Measurements from ENCODE around the gene TSN.

Gene TSN

GRCh38 chr2:121748202-121748601 lies 7.2 kb upstream of the TSN start:
- DNase-seq = no peak

- no peak for DNase-seq
These were observed 607 bp upstream of the TSN start for GRCh38 chr2:121754851-121755236.

- no peak for DNase-seq
These were observed 9.3 kb downstream of the TSN start for GRCh38 chr2:121764681-121765228.

- DNase-seq = no peak
These were observed 11.2 kb downstream of the TSN start for GRCh38 chr2:121766624-121767023.

GRCh38 chr2:121768143-121768755 lies 12.8 kb downstream of the TSN start:
- no peak for DNase-seq

GRCh38 chr2:121771976-121772742 lies 16.7 kb downstream of the TSN start:
- no peak for DNase-seq

GRCh38 chr2:121774235-121774634 lies 18.8 kb downstream of the TSN start:
- no peak for DNase-seq

GRCh38 chr2:121776361-121776760 lies 20.9 kb downstream of the TSN start:
- no peak for DNase-seq

- no peak for DNase-seq
These were observed 21.6 kb downstream of the TSN start for GRCh38 chr2:121776885-121777698.

- no peak for DNase-seq
These were observed 22.2 kb downstream of the TSN start for GRCh38 chr2:121777699-121778058.

- no peak for DNase-seq
These were observed 23.5 kb downstream of the TSN start for GRCh38 chr2:121778741-121779487.

GRCh38 chr2:121783180-121783579 lies 27.7 kb downstream of the TSN start:
- no peak for DNase-seq

GRCh38 chr2:121788685-121789084 lies 33.2 kb downstream of the TSN start:
- no peak for DNase-seq

GRCh38 chr2:121790276-121790956 lies 35.0 kb downstream of the TSN start:
- no peak for DNase-seq

- no peak for DNase-seq
These were observed 35.8 kb downstream of the TSN start for GRCh38 chr2:121791290-121791689.

- DNase-seq = no peak
These were observed 36.4 kb downstream of the TSN start for GRCh38 chr2:121791801-121792221.

GRCh38 chr2:121793816-121794215 lies 38.4 kb downstream of the TSN start:
- DNase-seq = no peak

GRCh38 chr2:121794233-121794632 lies 38.8 kb downstream of the TSN start:
- no peak for DNase-seq

- DNase-seq = no peak
These were observed 40.8 kb downstream of the TSN start for GRCh38 chr2:121796239-121796638.

GRCh38 chr2:121798617-121799016 lies 43.2 kb downstream of the TSN start:
- no peak for DNase-seq

GRCh38 chr2:121801916-121802315 lies 46.5 kb downstream of the TSN start:
- no peak for DNase-seq

- no peak for DNase-seq
These were observed 48.1 kb downstream of the TSN start for GRCh38 chr2:121803503-121803902.

Measured in NCI-H1436 treated with DMSO at 0.1 percent for 48 hours (cell line).